ENCODE results near the gene ZNF785. TPM values are rescaled to one million over a fixed set of nuclear protein-coding genes. Genes with fewer than 3 reads are reported as not detected.
A peak's percentile ranks its signal among the peaks of the same experiment; 100 is the strongest.

The ZNF785 gene
- total and polyA plus RNA-seq, 2 of the 13 experiments (the other 11 are each of a cell fraction or from before 2014, with no cell fraction given), result 0.01 TPM; not detected in 1

GRCh38 chr16:30628628-30629540 is 43.4 kb upstream of the ZNF785 start (continued):
- TF ChIP-seq, protein P1, sequence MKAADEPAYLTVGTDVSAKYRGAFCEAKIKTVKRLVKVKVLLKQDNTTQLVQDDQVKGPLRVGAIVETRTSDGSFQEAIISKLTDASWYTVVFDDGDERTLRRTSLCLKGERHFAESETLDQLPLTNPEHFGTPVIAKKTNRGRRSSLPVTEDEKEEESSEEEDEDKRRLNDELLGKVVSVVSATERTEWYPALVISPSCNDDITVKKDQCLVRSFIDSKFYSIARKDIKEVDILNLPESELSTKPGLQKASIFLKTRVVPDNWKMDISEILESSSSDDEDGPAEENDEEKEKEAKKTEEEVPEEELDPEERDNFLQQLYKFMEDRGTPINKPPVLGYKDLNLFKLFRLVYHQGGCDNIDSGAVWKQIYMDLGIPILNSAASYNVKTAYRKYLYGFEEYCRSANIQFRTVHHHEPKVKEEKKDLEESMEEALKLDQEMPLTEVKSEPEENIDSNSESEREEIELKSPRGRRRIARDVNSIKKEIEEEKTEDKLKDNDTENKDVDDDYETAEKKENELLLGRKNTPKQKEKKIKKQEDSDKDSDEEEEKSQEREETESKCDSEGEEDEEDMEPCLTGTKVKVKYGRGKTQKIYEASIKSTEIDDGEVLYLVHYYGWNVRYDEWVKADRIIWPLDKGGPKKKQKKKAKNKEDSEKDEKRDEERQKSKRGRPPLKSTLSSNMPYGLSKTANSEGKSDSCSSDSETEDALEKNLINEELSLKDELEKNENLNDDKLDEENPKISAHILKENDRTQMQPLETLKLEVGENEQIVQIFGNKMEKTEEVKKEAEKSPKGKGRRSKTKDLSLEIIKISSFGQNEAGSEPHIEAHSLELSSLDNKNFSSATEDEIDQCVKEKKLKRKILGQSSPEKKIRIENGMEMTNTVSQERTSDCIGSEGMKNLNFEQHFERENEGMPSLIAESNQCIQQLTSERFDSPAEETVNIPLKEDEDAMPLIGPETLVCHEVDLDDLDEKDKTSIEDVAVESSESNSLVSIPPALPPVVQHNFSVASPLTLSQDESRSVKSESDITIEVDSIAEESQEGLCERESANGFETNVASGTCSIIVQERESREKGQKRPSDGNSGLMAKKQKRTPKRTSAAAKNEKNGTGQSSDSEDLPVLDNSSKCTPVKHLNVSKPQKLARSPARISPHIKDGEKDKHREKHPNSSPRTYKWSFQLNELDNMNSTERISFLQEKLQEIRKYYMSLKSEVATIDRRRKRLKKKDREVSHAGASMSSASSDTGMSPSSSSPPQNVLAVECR (CRISPR knock-in tag; IDR thresholded peaks at IDR 0.05; ENCODE audit: borderline replicate concordance), result no peak
- TF ChIP-seq ELK4 (CRISPR knock-in tag; IDR thresholded peaks at IDR 0.05; ENCODE audit: borderline replicate concordance) (no peak), BORCS8-MEF2B (CRISPR knock-in tag; IDR thresholded peaks at IDR 0.05) (no peak), GRHL1 (CRISPR knock-in tag; conservative IDR thresholded peaks at IDR 0.05) (no peak), NFIC (IDR thresholded peaks at IDR 0.05; ENCODE audit: low read length) (no peak), PHF8 (CRISPR knock-in tag; IDR thresholded peaks at IDR 0.05) (peak; percentile 32; the same call in 1 of the 2 replicates), ELF1 (CRISPR knock-in tag; IDR thresholded peaks at IDR 0.05) (0 out of 2 replicates have a peak, but pooled peaks have one; percentile 40), ZBTB7B (CRISPR knock-in tag; IDR thresholded peaks at IDR 0.05) (no peak), ZNF430 (CRISPR knock-in tag; IDR thresholded peaks at IDR 0.05) (no peak), RFX3 (CRISPR knock-in tag; IDR thresholded peaks at IDR 0.05) (no peak), ZNF761 (CRISPR knock-in tag; conservative IDR thresholded peaks at IDR 0.05) (no peak), HIC2 (CRISPR knock-in tag; IDR thresholded peaks at IDR 0.05; ENCODE audit: low read depth) (no peak), ARHGAP35 (CRISPR knock-in tag; IDR thresholded peaks at IDR 0.05; ENCODE audit: borderline replicate concordance) (no peak), ZNF335 (CRISPR knock-in tag; IDR thresholded peaks at IDR 0.05) (no peak)
- TF ChIP-seq, protein P2, sequence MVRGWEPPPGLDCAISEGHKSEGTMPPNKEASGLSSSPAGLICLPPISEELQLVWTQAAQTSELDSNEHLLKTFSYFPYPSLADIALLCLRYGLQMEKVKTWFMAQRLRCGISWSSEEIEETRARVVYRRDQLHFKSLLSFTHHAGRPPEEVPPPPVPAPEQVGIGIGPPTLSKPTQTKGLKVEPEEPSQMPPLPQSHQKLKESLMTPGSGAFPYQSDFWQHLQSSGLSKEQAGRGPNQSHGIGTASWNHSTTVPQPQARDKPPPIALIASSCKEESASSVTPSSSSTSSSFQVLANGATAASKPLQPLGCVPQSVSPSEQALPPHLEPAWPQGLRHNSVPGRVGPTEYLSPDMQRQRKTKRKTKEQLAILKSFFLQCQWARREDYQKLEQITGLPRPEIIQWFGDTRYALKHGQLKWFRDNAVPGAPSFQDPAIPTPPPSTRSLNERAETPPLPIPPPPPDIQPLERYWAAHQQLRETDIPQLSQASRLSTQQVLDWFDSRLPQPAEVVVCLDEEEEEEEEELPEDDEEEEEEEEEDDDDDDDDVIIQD (CRISPR knock-in tag; IDR thresholded peaks at IDR 0.05; ENCODE audit: low read depth), result no peak
